GM15510 (cell line): ENCODE data around the gene WDR1.

Experiments
- POLR2A ChIP-seq: IDR thresholded peaks from 3 replicates; pipeline ENCODE4 v1.6.1; 2011; ENCODE audit warnings: borderline replicate concordance; ENCODE audit not compliant: insufficient read length; ENCODE audit errors: extremely low read depth

Gene WDR1

DNA sequence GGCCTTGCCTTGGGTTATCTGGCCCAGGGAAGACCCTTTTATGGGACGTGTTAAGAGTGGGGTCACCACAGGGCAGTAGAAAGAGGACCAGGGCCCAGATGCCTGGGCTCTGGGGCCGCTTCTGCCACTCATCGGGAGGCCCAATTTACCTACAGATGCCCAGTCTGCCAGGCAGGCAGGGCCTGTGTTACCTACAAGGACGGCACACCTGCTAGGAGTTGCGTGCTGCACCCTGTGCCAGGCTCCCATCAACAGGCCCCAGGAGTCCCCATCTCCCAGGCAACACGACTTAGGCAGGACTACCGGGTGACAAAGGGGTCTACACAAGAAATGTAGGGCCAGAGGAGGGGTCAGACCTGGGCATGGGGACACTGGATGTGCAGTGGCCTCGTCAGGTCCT is 34.6 kb downstream of the WDR1 start:
- no peak for TF ChIP-seq POLR2A

- TF ChIP-seq POLR2A = no peak
These were observed 35.4 kb downstream of the WDR1 start for GRCh38 chr4:10081218-10081606.

GRCh38 chr4:10080589-10081217 is 35.9 kb downstream of the WDR1 start:
- no peak for TF ChIP-seq POLR2A

DNA sequence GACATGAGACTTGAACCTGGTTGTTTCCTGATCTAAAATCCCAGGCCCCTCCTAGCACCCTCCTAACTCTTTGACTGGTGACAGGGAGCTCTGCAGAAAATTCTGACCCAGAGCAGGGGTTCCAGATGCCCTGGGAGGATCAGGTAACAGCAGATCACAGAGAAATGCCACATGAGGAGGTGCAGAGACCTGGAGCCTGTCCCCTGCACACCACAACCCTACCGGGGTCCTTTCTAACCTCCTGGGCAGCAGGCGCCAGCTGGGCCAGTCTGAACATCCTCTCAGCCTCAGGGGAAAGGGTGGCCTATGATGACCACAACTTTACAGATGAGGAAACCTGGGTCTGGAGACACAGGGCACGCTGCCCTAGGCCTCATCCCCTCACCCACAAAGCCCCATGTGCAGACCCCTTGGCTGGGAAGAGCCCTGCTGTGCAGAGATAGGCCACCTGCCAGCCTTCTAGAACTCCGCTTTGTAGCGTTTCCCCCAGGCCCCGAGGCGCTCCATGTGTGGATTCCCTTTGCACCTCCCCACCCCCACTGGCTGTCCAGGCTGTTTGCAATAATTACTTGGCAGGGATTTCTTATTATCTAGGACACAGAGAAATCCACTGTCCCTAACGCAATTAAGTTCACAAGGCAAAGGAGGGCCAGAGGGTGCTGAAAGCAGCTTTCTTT is 36.5 kb downstream of the WDR1 start:
- no peak for TF ChIP-seq POLR2A

DNA sequence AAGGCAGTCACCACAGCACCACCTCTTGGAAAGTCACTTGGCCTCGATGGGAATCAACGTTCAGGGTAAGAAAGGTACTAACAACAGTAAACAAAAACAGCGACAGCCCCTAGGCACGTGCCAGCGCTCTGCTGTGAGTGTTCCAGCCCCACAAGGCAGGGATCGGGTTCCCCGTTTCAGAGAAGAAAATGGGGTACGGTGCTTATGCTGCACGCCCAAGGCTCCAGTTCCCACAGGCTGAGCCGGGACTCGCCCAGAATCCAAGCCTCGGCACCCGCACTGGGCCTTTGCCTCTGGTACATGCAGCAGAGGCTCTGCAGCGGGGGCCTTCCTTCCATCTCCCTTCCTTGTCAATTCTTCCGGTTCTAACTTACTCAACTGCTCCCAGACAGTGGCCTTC is 37.3 kb downstream of the WDR1 start:
- TF ChIP-seq POLR2A = no peak

- TF ChIP-seq POLR2A = no peak
These were observed 37.9 kb downstream of the WDR1 start for GRCh38 chr4:10078481-10079233.

DNA sequence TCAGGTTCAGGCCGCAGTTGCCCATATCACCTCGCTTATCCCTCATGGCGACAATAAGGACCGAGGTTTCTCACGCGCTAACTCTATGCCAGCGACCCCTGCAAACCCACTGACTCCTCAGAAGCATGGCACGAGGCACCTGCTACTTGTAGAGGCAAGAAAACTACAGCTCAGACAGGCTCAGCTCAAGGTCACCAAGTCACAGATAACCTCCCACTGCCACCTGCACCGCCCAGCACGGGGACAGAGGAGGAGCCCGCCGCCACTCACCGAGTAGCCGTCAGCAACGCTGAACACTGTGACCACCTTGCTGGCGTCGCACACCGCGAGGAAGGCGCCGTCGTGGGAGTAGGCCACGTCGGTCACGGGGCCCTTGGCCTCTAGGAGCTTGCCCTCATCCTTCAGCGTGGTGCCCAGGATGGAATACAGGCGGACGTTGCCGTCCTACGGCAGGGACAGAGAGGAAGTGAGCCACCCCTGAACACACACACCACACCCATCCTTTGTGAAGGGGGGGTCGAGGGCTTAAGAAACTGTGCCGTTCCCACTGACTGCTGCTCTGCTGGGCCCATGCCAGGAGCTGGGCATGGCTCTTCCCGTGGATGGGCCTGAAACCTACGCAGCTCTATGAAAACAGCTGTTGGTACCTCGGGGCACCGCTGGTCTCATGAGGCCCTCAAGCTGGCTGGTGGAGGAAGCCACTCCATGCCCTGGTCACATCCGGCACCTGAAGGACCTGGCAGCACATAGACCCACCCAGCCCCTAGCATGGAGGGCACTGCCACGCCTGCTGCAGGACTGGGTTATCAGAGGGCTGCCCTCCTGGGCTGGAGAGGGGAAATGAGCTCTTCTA is 38.9 kb downstream of the WDR1 start:
- TF ChIP-seq POLR2A = no peak

DNA sequence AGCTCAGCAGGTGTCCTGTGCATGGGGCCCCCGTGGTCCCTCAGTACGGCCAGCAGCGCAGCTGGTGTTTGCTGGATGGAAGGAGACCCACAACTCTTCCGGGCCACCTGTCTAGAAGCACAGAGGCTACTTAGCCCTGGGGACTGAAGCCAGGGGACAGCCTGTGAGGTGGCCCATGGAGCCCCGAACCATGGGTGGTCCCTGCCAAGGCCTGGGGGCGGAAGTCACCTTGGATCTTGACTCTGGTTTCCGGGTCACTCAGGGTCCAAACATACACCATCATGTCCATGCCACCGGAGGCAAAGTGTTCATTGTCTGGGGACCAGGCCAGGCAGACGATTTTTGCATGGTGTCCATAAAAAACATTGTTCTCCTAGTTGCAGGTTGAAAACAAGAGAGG is 39.5 kb downstream of the WDR1 start:
- TF ChIP-seq POLR2A = no peak

GRCh38 chr4:10075953-10076391 is 40.6 kb downstream of the WDR1 start:
- no peak for TF ChIP-seq POLR2A

- no peak for TF ChIP-seq POLR2A
These were observed 41.3 kb downstream of the WDR1 start for GRCh38 chr4:10075158-10075863.

- no peak for TF ChIP-seq POLR2A
These were observed 41.9 kb downstream of the WDR1 start for GRCh38 chr4:10074767-10075105.

DNA sequence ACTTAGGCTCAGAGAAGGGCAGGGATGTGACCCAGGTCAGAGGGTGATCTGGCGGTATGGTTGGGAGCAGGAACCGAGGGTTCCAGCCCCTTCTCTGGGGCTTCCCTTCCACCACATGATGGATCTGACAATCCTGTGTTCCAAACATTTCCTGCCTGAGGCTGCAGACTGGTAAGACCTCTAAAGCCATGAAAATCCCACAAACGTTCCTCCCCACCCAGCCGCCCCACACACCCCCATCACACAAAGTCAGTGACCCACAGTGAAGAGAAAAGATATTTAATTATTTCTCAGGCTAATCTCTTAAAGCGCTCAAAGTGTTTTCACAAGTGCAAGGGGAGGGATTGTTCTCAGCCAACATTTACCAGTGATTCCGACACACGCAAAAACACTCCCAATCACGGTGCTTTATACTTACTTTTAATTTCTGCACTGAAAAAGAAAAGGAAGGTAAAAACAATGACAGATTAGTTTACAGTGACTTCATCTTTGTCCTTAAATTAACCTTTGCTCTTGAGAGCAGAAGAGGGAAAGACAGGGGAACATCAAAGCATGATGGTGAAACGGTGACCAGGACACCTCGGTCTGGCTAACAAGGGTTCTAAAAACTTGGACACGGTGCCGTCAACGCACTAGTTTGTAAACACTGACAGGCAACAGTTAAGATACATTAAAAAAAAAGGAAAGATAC is 42.4 kb downstream of the WDR1 start:
- no peak for TF ChIP-seq POLR2A

- no peak for TF ChIP-seq POLR2A
These were observed 44.1 kb downstream of the WDR1 start for GRCh38 chr4:10072420-10073017.
